Astrocyte (in vitro differentiated cells and primary cell): ENCODE data around the gene CRELD2. TPM values are rescaled to one million over a fixed set of nuclear protein-coding genes. Genes with fewer than 3 reads are reported as not detected.

Experiments used
- DNase-seq: peaks from one replicate; pipeline ENCODE4 v3.0.0-alpha.2; 2010; ENCODE audit warnings: low read depth
- FAIRE-seq: peaks from 2 replicates; lab custom pipeline; 2011; peaks lifted over from hg19 to GRCh38; lab: Jason Lieb, UNC
- H2AFZ ChIP-seq: 2 replicates; pipeline ENCODE4 v1.6.0; 2012; ENCODE audit warnings: low read depth, low read length, inconsistent platforms
- H3K27ac ChIP-seq: 2 replicates; pipeline ENCODE4 v1.5.1; 2011; ENCODE audit warnings: low read depth, low read length, inconsistent platforms
- H3K27me3 ChIP-seq: 2 replicates; pipeline ENCODE4 v1.6.0; 2011; ENCODE audit warnings: low read length, inconsistent platforms; ENCODE audit not compliant: insufficient read depth
- H3K36me3 ChIP-seq: 2 replicates; pipeline ENCODE4 v1.5.1; 2011; ENCODE audit warnings: low read length, inconsistent platforms; ENCODE audit not compliant: insufficient read depth
- H3K4me1 ChIP-seq: 2 replicates; pipeline ENCODE4 v1.5.1; 2011; ENCODE audit warnings: low read length, inconsistent platforms; ENCODE audit not compliant: insufficient read depth
- H3K4me2 ChIP-seq: 2 replicates; pipeline ENCODE4 v1.6.0; 2012; ENCODE audit warnings: low read length, inconsistent platforms
- H3K4me3 ChIP-seq: 2 replicates; pipeline ENCODE4 v1.5.1; 2011; ENCODE audit warnings: low read depth, mild to moderate bottlenecking, low read length, inconsistent platforms; ENCODE audit not compliant: insufficient read depth
- H3K79me2 ChIP-seq: 2 replicates; pipeline ENCODE4 v1.6.0; 2012; ENCODE audit warnings: mild to moderate bottlenecking, low read length, inconsistent platforms; ENCODE audit not compliant: insufficient read depth
- H3K9ac ChIP-seq: 2 replicates; pipeline ENCODE4 v1.6.0; 2012; ENCODE audit warnings: mild to moderate bottlenecking, low read length, inconsistent platforms
- H3K9me3 ChIP-seq: 2 replicates; pipeline ENCODE4 v1.5.1; 2012; ENCODE audit warnings: low read depth, mild to moderate bottlenecking, low read length, inconsistent platforms; ENCODE audit not compliant: insufficient read depth
- H4K20me1 ChIP-seq: 2 replicates; pipeline ENCODE4 v1.6.0; 2012; ENCODE audit warnings: low read length, inconsistent platforms; ENCODE audit not compliant: insufficient read depth
- H3K27ac Mint-ChIP-seq: one replicate; pipeline ENCODE4 v1.8.0; 2021; ENCODE audit warnings: mild to moderate bottlenecking, mixed read lengths; ENCODE audit not compliant: unreplicated experiment
- H3K27me3 Mint-ChIP-seq: one replicate; pipeline ENCODE4 v1.8.0; 2021; ENCODE audit warnings: low read depth, mixed read lengths; ENCODE audit not compliant: unreplicated experiment
- H3K36me3 Mint-ChIP-seq: one replicate; pipeline ENCODE4 v1.8.0; 2021; ENCODE audit warnings: low read depth, mixed read lengths; ENCODE audit not compliant: unreplicated experiment
- H3K4me1 Mint-ChIP-seq: one replicate; pipeline ENCODE4 v1.8.0; 2021; ENCODE audit warnings: low read depth, mixed read lengths; ENCODE audit not compliant: unreplicated experiment
- H3K4me3 Mint-ChIP-seq: one replicate; pipeline ENCODE4 v1.8.0; 2021; ENCODE audit warnings: mild to moderate bottlenecking, moderate library complexity, mixed read lengths; ENCODE audit not compliant: unreplicated experiment
- H3K9me3 Mint-ChIP-seq: one replicate; pipeline ENCODE4 v1.8.0; 2021; ENCODE audit warnings: mild to moderate bottlenecking, mixed read lengths; ENCODE audit not compliant: unreplicated experiment
- EZH2 ChIP-seq: IDR thresholded peaks from 2 replicates; pipeline ENCODE4 v1.6.1; 2012; ENCODE audit warnings: mild to moderate bottlenecking, low read length, inconsistent platforms; ENCODE audit not compliant: insufficient read depth
- total RNA-seq: library from RNA; stranded (reverse); gene quantifications from 2 replicates; pipeline ENCODE4 v1.2.1, GENCODE V29; 2021
- TF ChIP-seq, protein P1 (sequence below): IDR thresholded peaks from 2 replicates; pipeline ENCODE4 v1.5.1; 2011; ENCODE audit warnings: low read depth, mild to moderate bottlenecking, inconsistent platforms, low read length, moderate library complexity; ENCODE audit not compliant: insufficient read depth

Gene CRELD2
- total RNA-seq, 1 donor from 2014 or later = 49.6 TPM

DNA sequence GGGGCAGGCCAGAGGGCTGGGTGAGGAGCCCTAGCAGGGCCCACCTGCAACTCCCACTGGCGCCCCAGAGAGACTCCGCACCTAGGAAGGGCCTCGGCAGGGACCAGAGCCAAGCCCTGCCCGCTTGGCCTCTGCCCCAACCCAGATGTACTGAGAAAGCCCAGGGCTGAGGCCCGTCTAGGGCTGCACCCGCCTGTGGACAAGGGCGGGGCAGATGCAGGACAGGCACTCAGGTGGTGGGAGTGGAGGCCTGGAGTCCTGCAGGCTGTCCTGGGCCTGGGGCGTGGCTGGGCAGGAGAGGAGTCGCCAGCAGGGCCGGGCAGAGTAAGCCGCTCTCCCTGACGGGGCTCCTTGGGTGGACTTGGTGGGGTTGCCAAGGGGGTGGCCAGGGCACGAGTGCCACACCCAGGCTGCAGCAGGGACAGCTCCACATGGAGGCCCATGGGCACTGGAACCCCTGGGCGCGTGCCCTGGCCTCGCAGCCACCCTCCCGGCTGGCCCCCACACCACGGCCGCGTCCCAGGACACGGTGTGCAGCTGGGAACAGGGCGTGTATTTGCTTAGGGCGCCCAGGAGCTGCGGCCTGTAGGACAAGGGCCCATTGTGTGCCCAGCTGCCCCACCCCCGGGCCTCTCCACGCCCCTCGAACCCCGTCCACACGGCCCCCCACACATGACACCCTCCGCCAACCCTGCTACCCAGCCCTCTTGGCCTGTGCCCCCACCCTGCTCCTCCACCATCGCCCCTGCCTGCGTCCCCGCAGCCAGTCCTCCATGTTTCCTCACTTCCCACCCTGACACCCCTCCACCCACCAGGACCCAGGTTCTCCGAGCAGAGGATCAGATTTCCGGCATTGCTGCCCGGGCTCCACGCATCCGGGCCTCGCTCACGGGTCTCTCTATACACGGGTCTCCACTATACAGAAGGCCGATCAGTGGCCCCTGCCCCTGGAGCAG, 30.8 kb downstream of the CRELD2 start:
- H3K27me3 Mint-ChIP-seq = peaks cover 4% of the 10 kb centered on the region
- DNase-seq (no peak), FAIRE-seq (no peak)
- Histone ChIP-seq H3K4me3 (no peak overlapping the region), H3K27me3 (no peaks in the 10 kb centered on the region), H3K79me2 (no peaks in the 10 kb centered on the region), H2AFZ (no peak overlapping the region), H3K36me3 (no peaks in the 10 kb centered on the region), H3K4me2 (no peak overlapping the region), H3K27ac (no peak overlapping the region), H3K9me3 (no peaks in the 10 kb centered on the region), H4K20me1 (no peaks in the 10 kb centered on the region), H3K4me1 (peaks cover 12% of the 10 kb centered on the region), H3K9ac (no peak overlapping the region)
- no peak overlapping the region for H3K27ac Mint-ChIP-seq
- no peak overlapping the region for H3K4me3 Mint-ChIP-seq
- no peaks in the 10 kb centered on the region for H3K36me3 Mint-ChIP-seq
- TF ChIP-seq, protein P1, sequence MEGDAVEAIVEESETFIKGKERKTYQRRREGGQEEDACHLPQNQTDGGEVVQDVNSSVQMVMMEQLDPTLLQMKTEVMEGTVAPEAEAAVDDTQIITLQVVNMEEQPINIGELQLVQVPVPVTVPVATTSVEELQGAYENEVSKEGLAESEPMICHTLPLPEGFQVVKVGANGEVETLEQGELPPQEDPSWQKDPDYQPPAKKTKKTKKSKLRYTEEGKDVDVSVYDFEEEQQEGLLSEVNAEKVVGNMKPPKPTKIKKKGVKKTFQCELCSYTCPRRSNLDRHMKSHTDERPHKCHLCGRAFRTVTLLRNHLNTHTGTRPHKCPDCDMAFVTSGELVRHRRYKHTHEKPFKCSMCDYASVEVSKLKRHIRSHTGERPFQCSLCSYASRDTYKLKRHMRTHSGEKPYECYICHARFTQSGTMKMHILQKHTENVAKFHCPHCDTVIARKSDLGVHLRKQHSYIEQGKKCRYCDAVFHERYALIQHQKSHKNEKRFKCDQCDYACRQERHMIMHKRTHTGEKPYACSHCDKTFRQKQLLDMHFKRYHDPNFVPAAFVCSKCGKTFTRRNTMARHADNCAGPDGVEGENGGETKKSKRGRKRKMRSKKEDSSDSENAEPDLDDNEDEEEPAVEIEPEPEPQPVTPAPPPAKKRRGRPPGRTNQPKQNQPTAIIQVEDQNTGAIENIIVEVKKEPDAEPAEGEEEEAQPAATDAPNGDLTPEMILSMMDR = no peak
- TF ChIP-seq EZH2 = no peak
- H3K4me1 Mint-ChIP-seq = peaks cover 6% of the 10 kb centered on the region
- H3K9me3 Mint-ChIP-seq = no peaks in the 10 kb centered on the region

DNA sequence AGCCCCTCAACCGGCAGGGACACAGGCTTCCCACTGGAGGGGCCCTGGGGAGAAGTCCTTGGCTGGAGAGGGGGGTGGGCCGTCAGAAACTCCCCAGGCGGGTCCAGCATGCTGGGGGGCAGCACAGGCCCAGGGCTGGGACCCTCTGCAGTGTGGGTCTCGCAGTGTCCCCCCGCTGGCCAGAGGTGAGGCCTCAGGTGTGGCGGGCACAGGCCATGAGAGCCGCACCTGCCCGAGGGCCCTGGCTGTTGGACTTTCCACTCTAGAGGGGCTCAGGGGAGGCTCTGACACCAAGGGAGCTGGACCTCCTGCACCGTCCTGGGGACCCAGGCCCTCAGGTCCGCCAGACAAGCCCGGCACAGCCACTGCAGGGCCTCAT, 31.5 kb downstream of the CRELD2 start:
- H3K4me1 Mint-ChIP-seq = peaks cover 6% of the 10 kb centered on the region
- DNase-seq (no peak), FAIRE-seq (no peak)
- Histone ChIP-seq H4K20me1 (no peaks in the 10 kb centered on the region), H3K4me3 (no peak overlapping the region), H3K4me1 (peaks cover 12% of the 10 kb centered on the region), H3K36me3 (no peaks in the 10 kb centered on the region), H3K9me3 (no peaks in the 10 kb centered on the region), H3K9ac (no peak overlapping the region), H2AFZ (no peak overlapping the region), H3K27ac (no peak overlapping the region), H3K4me2 (no peak overlapping the region), H3K79me2 (no peaks in the 10 kb centered on the region), H3K27me3 (no peaks in the 10 kb centered on the region)
- H3K36me3 Mint-ChIP-seq = no peaks in the 10 kb centered on the region
- no peak overlapping the region for H3K4me3 Mint-ChIP-seq
- no peak overlapping the region for H3K27ac Mint-ChIP-seq
- H3K27me3 Mint-ChIP-seq = peaks cover 4% of the 10 kb centered on the region
- no peak for TF ChIP-seq EZH2
- TF ChIP-seq, protein P1 = no peak
- no peaks in the 10 kb centered on the region for H3K9me3 Mint-ChIP-seq
